GM12874 (cell line): ENCODE data around the gene FNDC10.

ENCODE experiments used
- TF ChIP-seq, protein P1 (sequence below): IDR thresholded peaks from 2 replicates; pipeline ENCODE4 v1.5.1; 2011; ENCODE audit warnings: low read depth, mild to moderate bottlenecking, control low read depth, low read length, moderate library complexity; ENCODE audit not compliant: insufficient read depth

FNDC10 gene

DNA sequence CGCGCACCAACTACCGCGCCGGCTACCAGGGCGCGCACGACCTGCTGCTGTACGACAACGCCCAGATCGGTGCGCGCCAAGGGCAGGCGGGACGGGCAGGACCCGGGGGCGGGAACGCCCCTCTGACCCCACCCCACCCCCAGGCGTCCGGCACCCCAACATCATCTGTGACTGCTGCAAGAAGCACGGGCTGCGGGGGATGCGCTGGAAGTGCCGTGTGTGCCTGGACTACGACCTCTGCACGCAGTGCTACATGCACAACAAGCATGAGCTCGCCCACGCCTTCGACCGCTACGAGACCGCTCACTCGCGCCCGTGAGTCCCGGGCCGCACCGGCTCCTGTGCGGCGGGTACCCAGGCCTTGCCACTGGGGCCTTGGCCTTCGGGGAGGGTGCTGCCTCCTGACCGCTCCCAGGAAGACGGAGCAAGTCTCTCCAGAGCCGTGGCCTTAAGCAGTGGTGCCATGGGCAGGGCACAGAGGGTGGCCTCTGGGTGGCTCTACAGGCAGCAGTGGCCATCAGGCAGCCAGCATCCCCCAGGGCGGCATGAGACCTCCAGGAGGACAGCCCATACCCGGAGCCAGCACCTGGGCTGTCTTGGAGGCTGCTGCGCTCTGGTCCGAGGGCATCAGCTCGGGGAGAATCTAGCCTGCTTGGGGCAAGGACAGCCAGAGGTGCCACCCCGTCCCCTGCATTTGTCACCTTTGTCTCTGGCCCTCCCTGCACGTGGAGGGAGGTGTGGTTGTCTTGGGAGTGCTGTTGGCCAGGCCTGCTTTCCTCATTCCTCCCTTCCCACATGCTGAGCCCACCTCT lies 23.9 kb upstream of the FNDC10 start:
- TF ChIP-seq, protein P1, sequence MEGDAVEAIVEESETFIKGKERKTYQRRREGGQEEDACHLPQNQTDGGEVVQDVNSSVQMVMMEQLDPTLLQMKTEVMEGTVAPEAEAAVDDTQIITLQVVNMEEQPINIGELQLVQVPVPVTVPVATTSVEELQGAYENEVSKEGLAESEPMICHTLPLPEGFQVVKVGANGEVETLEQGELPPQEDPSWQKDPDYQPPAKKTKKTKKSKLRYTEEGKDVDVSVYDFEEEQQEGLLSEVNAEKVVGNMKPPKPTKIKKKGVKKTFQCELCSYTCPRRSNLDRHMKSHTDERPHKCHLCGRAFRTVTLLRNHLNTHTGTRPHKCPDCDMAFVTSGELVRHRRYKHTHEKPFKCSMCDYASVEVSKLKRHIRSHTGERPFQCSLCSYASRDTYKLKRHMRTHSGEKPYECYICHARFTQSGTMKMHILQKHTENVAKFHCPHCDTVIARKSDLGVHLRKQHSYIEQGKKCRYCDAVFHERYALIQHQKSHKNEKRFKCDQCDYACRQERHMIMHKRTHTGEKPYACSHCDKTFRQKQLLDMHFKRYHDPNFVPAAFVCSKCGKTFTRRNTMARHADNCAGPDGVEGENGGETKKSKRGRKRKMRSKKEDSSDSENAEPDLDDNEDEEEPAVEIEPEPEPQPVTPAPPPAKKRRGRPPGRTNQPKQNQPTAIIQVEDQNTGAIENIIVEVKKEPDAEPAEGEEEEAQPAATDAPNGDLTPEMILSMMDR, result no peak

DNA sequence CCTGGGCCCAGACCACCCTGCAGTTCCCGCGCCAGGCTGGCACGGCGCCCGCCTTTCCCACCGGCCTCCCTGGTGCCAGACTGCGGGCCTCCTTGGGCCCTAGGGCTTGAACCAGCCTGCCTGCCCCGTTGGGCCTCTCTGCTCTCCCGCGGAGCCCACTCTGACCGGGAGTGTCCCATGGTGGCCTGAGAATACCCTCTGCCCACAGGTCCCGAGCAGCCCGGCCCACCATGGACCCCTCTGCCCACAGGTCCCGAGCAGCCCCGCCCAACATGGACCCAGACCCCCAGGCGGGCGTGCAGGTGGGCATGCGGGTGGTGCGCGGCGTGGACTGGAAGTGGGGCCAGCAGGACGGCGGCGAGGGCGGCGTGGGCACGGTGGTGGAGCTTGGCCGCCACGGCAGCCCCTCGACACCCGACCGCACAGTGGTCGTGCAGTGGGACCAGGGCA lies 23.3 kb upstream of the FNDC10 start:
- TF ChIP-seq, protein P1, result no peak

DNA sequence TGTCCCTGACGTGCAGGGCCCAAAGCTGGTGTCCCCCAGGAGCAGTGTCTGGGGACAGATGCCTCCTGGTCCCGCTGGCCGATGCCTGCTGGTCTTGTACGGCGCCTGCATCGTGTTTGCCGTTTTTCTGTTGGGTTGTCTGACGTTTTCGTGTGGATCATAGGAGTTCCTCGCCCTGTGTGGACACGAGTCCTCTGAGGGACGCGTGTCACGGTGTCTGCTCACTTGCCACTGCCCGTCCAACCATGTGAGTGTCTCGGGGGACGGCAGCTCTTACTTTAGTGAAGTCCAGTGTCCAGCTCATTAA lies 22.8 kb upstream of the FNDC10 start:
- TF ChIP-seq, protein P1, result no peak

DNA sequence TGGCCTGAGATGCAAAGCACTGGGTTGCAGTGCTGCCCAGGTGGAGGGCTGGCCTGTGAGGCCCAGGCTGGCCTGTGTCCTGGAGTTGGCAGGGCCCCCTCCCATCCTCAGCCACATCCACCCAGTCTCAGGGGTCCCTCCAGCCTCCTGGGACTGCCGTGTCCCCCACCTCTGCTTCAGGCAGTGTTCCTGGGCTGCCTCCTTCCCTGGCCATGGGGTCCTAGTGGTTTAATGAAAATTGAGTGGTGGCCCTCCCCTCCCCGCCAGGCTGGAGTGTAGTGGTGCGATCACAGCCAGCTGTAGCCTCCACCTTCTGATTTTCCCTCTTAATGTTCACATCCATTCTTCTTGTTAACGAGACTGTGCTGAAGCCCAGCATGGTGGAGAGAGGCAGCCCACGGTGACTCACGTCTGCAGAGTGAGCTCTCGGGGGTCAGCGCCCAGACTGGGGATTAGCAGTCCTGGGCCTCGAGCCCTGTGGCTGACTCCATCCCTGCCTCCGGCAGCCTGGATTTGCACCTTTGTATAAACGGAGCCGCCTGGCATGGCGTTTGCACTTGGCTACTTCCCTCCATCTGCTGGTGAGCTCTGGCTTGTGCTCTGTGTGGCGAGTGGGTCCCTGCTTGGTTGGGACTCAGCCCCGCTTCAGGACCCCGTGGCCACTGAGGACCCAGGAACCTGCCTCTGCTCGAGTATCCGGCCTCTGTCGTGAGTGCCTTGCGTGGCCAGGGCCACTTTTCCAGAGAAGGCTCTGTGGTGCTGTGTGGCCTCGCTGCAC lies 22.3 kb upstream of the FNDC10 start:
- TF ChIP-seq, protein P1, result no peak

DNA sequence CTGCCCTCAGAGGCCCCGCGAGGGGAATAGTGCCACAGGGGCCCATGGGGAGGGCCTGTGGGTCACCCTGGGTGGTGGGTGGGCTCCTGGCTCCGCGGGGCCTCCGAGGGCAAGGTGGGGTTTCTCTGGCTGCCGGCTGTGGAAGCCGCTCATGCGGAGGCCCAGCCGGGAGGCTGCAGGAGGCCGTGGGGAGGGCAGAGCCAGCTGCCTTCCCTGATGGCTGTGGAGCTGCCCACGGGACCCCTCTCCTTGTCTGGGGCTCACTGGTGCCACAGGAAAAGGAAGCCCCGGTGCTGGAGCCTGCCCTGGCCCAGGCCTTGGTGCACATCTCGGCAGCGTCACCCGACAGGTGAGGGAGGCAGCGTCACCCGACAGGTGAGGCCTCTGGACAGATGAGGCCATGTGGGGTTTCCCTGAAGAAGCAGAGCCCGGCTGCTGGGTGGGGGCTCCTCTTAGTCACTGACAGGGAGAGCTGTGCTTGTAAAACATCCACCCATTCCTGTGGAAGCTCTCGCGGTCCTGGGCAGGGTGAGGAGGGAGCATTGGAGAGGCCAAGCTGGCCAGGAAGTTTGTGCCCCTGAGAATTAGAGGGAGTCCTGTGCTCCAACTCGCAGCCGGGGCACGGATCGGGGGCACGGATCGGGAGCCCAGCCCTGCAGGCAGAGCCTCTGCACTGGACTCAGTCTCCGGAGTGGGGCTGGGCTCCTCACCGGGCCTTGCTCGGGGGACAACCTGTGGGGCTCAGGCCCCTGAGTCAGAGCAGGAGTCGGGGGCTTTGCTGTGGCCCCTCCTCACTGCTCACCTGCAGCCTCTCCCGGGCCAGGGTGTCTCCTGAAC lies 21.5 kb upstream of the FNDC10 start:
- TF ChIP-seq, protein P1, result no peak

DNA sequence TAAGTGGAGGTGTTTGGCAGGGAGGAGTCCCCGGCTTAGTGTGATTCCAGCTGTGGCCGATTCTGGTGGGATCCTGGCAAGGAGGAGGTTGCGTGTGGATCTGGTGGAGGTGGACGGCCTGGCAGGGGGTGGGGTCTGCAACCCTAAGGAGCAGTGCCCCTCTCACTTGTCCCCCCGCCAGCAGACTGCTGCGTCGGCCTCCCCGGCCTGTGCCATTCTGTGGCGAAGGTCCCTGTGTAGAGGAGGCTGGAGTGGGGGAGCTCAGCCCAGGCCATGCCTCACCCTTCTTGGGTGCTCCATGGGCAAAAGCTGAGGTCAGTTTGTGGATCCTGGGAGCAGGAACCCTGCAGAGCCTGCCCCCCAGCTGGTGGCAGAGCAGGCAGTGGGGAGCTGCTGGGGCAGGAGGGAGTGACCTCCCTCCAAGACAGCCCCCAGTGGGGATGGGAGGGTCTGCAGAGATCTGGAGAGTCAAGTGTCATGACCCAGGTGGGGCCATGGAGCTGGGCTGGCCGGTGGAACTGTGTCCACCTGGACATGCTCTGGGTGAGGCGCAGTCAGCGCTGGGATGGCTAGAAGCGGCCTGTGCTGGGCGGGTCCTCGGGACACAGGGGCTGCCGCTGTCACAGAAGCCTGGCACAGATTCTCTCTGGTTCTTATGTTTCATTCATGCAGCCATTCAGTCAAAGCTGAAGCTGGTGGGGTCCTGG lies 20.7 kb upstream of the FNDC10 start:
- TF ChIP-seq, protein P1, result no peak

DNA sequence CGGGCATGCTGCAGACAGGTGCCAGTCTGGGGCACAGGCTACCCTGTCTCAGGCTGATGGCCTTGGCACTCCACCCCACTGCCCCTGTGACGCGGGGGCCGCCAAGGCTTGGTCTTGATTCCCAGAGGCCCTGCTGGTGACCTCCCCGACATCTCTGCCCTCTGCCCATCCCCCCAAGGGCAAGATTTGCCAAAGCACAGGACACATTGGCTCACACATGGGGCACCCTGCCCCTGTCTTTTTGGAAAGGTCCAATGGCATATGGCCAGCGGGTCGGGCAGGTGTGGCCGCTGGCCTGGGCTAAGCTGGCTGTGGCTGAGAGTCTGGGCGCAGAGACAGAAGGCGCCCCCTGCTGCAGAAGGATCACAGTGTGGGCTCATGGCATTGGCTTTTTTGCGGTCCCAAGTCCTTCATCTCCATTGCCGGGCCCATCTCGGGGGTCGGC lies 20.0 kb upstream of the FNDC10 start:
- TF ChIP-seq, protein P1, result peak; percentile 42
